ENCODE data around the gene RALGAPA2.

- TF ChIP-seq, protein P1, sequence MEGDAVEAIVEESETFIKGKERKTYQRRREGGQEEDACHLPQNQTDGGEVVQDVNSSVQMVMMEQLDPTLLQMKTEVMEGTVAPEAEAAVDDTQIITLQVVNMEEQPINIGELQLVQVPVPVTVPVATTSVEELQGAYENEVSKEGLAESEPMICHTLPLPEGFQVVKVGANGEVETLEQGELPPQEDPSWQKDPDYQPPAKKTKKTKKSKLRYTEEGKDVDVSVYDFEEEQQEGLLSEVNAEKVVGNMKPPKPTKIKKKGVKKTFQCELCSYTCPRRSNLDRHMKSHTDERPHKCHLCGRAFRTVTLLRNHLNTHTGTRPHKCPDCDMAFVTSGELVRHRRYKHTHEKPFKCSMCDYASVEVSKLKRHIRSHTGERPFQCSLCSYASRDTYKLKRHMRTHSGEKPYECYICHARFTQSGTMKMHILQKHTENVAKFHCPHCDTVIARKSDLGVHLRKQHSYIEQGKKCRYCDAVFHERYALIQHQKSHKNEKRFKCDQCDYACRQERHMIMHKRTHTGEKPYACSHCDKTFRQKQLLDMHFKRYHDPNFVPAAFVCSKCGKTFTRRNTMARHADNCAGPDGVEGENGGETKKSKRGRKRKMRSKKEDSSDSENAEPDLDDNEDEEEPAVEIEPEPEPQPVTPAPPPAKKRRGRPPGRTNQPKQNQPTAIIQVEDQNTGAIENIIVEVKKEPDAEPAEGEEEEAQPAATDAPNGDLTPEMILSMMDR (IDR thresholded peaks at IDR 0.05): no peak
- TF ChIP-seq POLR2A (IDR thresholded peaks at IDR 0.05): no peak
Observed at GRCh38 chr20:20391115-20391514, 321.3 kb downstream of the RALGAPA2 start.

Data from thyroid gland (tissue), 4 donors.